ENCODE data around the gene MGAM2.

DNA sequence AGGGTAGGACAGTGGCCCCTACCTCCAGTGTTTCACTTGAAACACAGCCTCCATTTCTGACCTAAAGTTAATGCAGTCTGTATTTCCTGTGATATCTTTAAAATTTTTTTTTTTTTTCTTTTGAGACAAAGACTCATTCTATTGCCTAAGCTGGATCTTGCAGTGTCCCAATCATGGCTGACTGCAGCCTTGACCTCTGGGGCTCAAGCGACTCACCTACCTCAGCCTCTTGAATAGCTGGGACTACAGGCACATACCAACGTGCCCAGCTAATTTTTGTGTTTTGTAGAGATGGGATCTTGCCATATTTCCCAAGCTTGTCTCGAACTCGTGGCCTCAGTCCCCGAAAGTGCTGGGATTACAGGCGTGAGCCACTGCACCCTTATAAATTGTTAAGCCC lies 16.7 kb upstream of the MGAM2 start:
- TF ChIP-seq, protein P1, sequence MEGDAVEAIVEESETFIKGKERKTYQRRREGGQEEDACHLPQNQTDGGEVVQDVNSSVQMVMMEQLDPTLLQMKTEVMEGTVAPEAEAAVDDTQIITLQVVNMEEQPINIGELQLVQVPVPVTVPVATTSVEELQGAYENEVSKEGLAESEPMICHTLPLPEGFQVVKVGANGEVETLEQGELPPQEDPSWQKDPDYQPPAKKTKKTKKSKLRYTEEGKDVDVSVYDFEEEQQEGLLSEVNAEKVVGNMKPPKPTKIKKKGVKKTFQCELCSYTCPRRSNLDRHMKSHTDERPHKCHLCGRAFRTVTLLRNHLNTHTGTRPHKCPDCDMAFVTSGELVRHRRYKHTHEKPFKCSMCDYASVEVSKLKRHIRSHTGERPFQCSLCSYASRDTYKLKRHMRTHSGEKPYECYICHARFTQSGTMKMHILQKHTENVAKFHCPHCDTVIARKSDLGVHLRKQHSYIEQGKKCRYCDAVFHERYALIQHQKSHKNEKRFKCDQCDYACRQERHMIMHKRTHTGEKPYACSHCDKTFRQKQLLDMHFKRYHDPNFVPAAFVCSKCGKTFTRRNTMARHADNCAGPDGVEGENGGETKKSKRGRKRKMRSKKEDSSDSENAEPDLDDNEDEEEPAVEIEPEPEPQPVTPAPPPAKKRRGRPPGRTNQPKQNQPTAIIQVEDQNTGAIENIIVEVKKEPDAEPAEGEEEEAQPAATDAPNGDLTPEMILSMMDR (conservative IDR thresholded peaks at IDR 0.05; ENCODE audit: low read depth, low read length), result no peak
- no peak for TF ChIP-seq EZH2 (IDR thresholded peaks at IDR 0.05; ENCODE audit: borderline replicate concordance, low read depth, low read length, poor library complexity, severe bottlenecking)
